Stimulated activated CD8-positive, alpha-beta memory T cell treated with anti-CD3 and anti-CD28 coated beads, Interleukin-12 subunit alpha, Interleukin-12 subunit beta, amount 100 ng/mL, for 4 hours (primary cell): ENCODE data around the gene ENO1.
"Not testable (repeated sequence)": the region's sequence is repeated elsewhere in the genome, so short reads cannot be mapped to it uniquely, and the experiment has no call there.

ENCODE experiments used
- DNase-seq: peaks from one replicate; pipeline ENCODE4 v3.0.0-alpha.2; 2020; ENCODE audit warnings: low read depth

The ENO1 gene

GRCh38 chr1:8878448-8878697, at the start of gene ENO1:
ENO1 (minus strand) TSS chr1:8878686; CDS start chr1:8874908, 3,778 bp downstream.
- no peak for DNase-seq

DNA sequence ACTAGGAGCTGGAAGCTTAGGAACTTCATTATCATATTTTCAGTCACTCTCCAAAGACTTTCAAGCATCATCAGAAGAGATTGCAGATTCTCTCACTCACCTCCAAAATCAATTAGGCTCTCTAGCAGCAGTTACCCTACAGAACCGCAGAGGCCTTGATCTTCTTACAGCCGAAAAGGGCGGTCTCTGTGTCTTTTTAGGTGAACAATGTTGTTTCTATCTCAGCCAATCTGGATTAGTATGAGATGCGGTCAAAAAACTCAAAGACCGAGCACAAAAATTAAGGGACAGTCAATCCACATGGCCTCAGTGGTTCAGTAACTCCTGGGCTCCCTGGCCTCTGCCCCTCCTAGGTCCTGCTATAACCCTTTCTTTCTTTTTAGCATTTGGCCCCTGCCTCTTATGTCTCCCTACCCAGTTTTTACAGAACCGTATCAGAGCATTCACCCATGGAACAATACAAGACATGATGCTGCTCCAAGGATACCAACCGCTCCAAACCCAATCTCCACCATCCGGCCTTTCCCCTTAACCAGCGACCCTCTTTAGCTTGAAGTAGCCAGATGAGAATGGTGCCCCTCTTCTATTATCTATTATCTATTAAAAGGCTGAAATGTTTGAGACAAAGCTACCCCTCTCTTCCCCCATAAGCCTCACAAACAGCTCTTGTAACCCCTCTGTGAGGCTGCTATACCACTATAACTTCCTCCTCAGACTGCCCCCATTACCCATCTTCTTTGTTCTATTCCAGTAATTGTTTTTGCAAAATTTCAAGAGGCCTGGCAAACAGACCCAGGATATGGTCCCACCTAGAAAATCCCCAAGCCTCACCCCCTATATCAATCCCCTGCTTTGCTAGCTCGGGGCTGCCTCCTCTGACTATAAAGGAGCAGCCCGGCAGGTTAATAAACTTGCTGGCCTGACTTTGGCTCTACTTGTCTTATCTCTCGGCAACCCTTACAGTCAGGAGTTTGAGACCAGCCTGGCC, 48.5 kb upstream of the ENO1 start:
- DNase-seq, result no peak

DNA sequence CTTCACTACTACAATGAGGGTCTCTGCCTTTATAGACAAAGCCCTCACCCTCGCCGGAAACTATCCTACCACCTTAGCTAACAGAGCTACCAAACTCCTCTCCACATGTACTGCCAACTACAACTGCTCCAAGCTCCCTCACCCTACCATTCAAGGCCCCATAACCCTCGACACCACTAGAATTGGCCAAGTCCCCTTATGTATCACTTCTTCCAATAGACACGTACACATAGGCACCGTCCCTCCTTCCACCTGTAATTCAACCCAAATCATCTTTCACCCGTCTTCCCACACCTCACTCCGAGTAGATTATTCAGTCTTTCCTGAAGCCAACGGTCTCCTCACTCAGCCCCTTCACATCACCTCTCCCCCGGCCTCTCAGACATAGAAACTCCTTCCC, 47.5 kb upstream of the ENO1 start:
- no peak for DNase-seq

DNA sequence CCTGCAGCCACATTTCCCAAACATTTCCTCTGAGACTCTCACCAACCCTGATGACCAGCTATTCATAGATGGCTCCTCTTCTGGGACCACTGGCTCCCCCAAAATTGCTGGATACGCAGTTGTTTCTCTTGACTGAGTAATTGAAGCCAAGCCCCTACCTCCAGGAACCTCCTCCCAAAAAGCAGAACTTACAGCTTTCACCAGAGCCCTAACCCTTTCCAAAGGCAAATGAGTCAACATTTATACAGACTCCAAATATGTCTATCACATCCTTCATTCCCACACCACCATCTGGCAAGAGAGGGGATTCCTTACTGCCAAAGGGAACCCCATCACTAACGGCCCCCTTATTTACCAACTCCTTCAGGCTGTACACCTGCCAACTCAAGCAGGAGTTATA, 46.9 kb upstream of the ENO1 start:
- no peak for DNase-seq

- no peak for DNase-seq
Observed at GRCh38 chr1:8922962-8923361, 44.5 kb upstream of the ENO1 start.

DNA sequence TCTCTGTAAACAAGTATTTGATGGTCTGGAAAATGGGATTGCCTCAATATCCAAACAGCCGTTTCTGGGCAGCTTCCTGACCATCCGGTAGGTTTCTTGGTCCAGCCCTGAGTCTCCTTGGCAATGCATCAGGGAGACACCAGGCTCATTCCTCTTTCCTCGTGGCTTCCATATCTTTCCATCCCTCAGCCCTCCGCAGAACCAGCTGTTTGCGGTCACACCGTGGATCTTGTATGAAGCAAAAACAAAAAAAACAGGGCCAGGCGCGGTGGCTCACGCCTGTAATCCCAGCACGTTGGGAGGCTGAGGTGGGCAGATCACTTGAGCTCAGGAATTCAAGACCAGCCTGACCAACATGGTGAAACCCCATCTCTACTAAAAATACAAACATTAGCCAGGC, 39.0 kb upstream of the ENO1 start:
- DNase-seq, result not testable (repeated sequence)

GRCh38 chr1:8915446-8915845, 37.0 kb upstream of the ENO1 start:
- DNase-seq, result no peak

DNA sequence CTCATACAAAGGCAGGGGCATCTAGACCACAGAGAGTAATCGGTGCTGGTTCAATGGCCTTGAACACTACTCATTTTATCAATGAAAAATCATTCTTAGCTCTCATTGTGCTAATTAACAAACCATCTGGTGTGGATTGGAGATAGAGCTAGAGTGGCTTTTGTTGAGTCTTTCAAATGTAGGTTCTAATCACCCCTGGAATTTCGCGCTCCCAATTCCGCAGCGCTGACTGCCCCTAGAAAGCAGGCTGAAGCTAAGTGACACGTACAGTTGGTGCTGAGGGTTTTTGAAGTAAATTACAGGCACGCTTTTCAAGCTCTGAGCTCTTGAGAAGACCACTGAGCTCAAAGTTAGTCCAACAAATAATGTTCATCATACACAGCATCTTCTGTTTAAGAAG, 36.0 kb upstream of the ENO1 start:
- DNase-seq, result no peak

DNA sequence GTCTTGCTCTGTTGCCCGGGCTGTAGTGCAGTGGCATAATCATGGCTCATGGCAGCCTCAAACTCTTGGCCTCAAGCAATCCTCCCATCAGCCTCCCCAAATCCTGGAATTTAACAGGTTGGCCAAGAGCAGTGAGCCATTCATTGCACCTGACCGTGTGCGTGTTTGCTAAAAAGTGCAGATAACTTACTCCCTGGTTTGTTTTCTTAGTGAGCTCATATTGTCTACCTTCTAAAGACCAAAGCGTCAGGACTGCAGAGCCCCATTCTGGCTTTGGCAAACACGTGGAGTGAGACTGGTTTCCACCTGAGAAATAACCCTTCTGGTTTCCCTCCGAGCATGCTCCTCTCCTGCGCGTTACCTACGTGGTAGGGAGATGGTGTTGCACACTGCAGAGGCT, 35.0 kb upstream of the ENO1 start:
- DNase-seq, result no peak

- no peak for DNase-seq
Observed at GRCh38 chr1:8911416-8912309, 33.2 kb upstream of the ENO1 start.

DNA sequence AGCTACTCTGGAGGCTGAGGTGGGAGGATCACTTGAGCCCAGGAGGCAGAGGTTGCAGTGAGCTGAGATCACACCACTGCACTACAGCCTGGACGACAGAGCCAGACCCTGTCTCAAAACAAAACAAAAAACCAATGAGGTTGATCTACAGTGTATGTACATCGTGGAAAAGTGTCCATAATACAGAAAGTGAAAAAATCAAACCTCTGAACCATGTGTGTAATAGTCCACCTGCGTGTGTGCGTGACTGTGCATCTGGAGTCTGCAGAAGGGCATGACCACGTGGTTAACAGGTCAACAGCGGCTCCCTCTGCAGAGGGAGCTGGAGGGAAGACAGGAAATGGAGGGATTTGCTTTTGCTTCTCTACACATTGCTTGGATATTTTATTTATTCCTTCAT, 32.4 kb upstream of the ENO1 start:
- DNase-seq, result no peak

DNA sequence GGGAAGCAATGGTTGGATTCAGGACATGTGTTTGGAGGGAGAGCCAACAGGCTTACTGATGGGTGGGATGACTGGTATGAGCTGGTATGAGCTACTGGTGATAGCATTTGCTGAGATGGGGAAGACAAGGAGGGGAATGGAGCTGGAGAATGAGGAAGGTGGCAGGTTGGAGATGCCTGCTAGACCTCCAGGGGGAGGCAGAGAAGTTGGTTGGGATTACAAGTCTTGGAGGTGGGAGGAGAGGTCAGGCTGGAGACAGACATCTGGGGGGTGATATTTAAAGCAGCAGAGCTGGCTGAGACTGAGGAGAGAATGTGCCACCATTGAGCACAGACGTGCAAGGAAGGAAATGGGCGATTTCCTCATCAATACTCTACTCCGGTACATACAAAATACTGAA, 31.8 kb upstream of the ENO1 start:
- no peak for DNase-seq

DNA sequence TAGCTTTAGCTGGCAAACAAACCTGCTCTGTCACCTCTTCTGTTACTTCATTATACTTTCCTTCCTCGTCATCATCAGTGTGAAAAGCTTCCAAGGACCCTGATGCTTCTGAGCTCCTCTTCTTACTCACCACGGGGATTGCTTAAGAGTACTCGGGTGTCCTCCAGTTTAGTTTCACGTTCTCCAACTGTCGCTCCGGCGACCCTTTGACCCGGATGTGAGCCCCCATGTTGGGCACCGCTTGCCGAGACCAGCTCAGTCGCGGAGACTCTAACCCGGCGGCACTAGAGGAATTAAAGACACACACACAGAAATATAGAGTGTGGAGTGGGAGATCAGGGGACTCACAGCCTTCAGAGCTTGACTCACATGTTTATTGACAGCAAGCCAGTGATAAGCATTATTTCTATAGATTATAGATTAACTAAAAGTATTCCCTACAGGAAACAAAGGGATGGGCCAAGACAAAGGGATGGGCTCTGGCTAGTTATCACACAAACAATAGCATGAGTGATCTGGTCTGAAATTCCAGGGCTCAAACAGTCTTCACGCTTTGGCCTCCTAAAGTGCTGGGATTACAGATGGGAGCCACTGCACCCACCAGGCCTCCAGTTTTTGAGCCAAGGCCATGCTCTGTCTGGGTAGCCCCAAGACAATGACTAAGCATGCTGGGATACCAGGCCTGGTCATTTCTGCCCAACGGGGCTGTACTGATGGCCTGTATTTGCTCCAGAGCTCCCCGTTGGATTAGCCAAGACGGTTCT, 30.1 kb upstream of the ENO1 start:
- no peak for DNase-seq

GRCh38 chr1:8905582-8906191, 27.2 kb upstream of the ENO1 start:
- DNase-seq, result no peak

DNA sequence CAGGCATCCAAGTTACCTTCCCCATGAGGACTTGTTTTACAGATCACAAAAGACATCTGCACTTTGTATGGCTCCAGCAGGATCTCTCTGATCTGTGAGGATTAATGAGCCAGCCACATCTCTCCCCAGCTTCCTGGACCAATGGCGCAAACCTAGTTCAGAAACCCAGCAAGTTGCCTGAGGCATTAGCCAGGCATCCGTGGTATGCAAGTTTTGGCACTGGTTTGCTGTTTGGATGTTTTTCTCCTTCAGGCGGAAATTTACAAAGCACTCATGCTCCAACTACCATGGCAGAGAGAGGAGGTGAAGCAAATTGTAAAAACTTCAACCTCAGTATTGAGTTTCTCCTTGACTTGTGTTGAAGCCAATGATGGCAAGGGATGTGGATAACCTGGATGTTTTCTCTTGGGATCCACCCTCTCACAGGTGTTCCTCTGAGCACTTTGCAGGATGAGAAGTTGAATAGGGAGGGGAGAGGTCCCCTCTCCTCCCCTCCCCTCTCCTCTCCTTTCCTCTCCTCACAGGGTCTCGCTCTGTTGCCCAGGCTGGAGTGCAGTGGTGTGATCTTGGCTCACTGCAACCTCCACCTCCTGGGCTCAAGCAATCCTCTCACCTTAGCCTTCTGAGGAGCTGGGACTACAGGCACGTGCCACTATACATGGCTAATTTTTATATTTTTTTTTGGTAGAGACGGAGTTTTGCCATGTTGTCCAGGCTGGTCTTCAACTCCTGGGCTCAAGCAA, 25.6 kb upstream of the ENO1 start:
- DNase-seq, result no peak

- DNase-seq, result no peak
Observed at GRCh38 chr1:8903410-8903809, 24.9 kb upstream of the ENO1 start.

GRCh38 chr1:8902765-8903164, 24.3 kb upstream of the ENO1 start:
- no peak for DNase-seq

- DNase-seq, result not testable (repeated sequence)
Observed at GRCh38 chr1:8900684-8901083, 22.2 kb upstream of the ENO1 start.

GRCh38 chr1:8899046-8899445, 20.6 kb upstream of the ENO1 start:
- no peak for DNase-seq

- not testable (repeated sequence) for DNase-seq
Observed at GRCh38 chr1:8898418-8898817, 19.9 kb upstream of the ENO1 start.

- DNase-seq, result not testable (repeated sequence)
Observed at GRCh38 chr1:8897505-8897904, 19.0 kb upstream of the ENO1 start.
